ENCODE measurements around the gene EFCAB8.

GRCh38 chr20:32811886-32812285, 46.8 kb upstream of the EFCAB8 start:
- TF ChIP-seq, protein P1, sequence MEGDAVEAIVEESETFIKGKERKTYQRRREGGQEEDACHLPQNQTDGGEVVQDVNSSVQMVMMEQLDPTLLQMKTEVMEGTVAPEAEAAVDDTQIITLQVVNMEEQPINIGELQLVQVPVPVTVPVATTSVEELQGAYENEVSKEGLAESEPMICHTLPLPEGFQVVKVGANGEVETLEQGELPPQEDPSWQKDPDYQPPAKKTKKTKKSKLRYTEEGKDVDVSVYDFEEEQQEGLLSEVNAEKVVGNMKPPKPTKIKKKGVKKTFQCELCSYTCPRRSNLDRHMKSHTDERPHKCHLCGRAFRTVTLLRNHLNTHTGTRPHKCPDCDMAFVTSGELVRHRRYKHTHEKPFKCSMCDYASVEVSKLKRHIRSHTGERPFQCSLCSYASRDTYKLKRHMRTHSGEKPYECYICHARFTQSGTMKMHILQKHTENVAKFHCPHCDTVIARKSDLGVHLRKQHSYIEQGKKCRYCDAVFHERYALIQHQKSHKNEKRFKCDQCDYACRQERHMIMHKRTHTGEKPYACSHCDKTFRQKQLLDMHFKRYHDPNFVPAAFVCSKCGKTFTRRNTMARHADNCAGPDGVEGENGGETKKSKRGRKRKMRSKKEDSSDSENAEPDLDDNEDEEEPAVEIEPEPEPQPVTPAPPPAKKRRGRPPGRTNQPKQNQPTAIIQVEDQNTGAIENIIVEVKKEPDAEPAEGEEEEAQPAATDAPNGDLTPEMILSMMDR (IDR thresholded peaks at IDR 0.05; ENCODE audit: insufficient read depth, low read depth, low read length), result no peak
- no peak for TF ChIP-seq EZH2 (IDR thresholded peaks at IDR 0.05; ENCODE audit: insufficient read depth, low read length)

Measured in astrocyte (in vitro differentiated cells and primary cell).